ENCODE results near the gene LEFTY1. TPM values are rescaled to one million over a fixed set of nuclear protein-coding genes. Genes with fewer than 3 reads are reported as not detected.
"Not testable (repeated sequence)": the region's sequence is repeated elsewhere in the genome, so short reads cannot be mapped to it uniquely, and the experiment has no call there.

The LEFTY1 gene, protein sequence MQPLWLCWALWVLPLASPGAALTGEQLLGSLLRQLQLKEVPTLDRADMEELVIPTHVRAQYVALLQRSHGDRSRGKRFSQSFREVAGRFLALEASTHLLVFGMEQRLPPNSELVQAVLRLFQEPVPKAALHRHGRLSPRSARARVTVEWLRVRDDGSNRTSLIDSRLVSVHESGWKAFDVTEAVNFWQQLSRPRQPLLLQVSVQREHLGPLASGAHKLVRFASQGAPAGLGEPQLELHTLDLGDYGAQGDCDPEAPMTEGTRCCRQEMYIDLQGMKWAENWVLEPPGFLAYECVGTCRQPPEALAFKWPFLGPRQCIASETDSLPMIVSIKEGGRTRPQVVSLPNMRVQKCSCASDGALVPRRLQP
- not detected in 2 replicates for total RNA-seq

GRCh38 chr1:225888898-225889601 is at the start of gene LEFTY1:
Gene LEFTY1, minus strand, starts transcription at chr1:225889146. Its CDS starts 80 bp downstream, at chr1:225889066.
- no peak for DNase-seq (ENCODE audit: extremely low read depth, low read depth, low spot score)

- no peak for DNase-seq (ENCODE audit: extremely low read depth, low read depth, low spot score)
Observed at GRCh38 chr1:225937048-225937968, 48.4 kb upstream of the LEFTY1 start.

- no peak for DNase-seq (ENCODE audit: extremely low read depth, low read depth, low spot score)
Observed at GRCh38 chr1:225936523-225936922, 47.6 kb upstream of the LEFTY1 start.

- DNase-seq (ENCODE audit: extremely low read depth, low read depth, low spot score): not testable (repeated sequence)
Observed at GRCh38 chr1:225936086-225936485, 47.1 kb upstream of the LEFTY1 start.

DNA sequence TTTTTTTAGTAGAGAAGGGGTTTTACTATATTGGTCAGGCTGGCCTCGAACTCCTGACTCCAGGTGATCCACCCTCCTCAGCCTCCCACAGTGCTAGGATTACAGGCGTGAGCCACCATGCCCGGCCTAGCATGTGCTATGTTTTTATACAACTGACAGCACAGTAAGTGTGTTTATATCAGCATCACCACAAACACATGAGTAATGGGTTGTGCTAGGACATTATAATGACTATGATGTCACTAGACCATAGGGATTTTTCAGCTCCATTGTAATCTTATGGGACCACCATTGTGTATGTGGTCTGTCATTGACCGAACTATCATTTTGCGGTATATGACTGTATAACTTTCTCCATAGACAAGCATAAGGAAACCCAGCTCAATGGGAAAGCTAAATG is 45.8 kb upstream of the LEFTY1 start:
- no peak for DNase-seq (ENCODE audit: extremely low read depth, low read depth, low spot score)

GRCh38 chr1:225933072-225933471 is 44.1 kb upstream of the LEFTY1 start:
- no peak for DNase-seq (ENCODE audit: extremely low read depth, low read depth, low spot score)

DNA sequence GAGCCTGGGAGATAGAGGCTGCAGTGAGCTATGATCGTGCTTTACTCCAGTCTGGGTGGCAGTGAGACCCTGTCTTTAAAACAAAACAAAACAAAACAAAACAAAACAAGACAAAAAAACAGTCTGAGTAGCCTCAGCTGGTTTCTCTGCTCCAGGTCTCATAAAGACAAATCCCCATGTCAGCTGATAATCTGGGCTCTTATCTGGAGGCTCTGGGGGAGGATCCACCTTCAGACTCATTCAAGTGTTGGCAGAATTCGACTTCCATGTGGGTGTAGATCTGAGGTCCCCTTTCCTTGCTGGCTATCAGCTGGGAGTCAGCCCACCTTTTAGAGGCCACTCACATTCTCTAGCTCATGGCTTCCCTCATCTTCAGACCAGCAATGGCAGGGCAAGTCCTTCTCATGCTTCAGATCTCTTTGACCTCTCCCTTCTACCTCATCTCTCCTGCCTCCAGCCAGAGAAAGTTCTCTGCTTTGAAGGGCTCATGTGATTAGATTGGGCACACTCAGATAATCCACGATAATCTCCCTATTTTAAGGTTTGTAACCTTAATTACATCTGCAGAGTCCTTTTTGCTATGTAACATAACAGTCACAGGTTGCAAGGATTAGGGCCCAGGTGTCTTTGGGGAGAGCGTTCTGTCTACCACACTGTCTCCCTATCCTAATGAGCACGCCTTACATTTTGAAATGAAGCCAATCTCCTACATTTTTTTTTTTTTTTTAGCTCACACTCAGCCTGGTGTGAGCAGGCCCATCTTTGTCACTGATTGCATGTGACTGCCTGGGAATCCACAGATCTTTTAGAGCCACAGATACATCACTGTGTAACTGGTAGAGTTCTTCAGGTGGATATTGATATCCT is 42.6 kb upstream of the LEFTY1 start:
- DNase-seq (ENCODE audit: extremely low read depth, low read depth, low spot score): no peak

- DNase-seq (ENCODE audit: extremely low read depth, low read depth, low spot score): no peak
Observed at GRCh38 chr1:225930566-225930965, 41.6 kb upstream of the LEFTY1 start.

GRCh38 chr1:225929462-225929861 is 40.5 kb upstream of the LEFTY1 start:
- DNase-seq (ENCODE audit: extremely low read depth, low read depth, low spot score): not testable (repeated sequence)

GRCh38 chr1:225928186-225929175 is 39.5 kb upstream of the LEFTY1 start:
- no peak for DNase-seq (ENCODE audit: extremely low read depth, low read depth, low spot score)

GRCh38 chr1:225926551-225927113 is 37.7 kb upstream of the LEFTY1 start:
- no peak for DNase-seq (ENCODE audit: extremely low read depth, low read depth, low spot score)

DNA sequence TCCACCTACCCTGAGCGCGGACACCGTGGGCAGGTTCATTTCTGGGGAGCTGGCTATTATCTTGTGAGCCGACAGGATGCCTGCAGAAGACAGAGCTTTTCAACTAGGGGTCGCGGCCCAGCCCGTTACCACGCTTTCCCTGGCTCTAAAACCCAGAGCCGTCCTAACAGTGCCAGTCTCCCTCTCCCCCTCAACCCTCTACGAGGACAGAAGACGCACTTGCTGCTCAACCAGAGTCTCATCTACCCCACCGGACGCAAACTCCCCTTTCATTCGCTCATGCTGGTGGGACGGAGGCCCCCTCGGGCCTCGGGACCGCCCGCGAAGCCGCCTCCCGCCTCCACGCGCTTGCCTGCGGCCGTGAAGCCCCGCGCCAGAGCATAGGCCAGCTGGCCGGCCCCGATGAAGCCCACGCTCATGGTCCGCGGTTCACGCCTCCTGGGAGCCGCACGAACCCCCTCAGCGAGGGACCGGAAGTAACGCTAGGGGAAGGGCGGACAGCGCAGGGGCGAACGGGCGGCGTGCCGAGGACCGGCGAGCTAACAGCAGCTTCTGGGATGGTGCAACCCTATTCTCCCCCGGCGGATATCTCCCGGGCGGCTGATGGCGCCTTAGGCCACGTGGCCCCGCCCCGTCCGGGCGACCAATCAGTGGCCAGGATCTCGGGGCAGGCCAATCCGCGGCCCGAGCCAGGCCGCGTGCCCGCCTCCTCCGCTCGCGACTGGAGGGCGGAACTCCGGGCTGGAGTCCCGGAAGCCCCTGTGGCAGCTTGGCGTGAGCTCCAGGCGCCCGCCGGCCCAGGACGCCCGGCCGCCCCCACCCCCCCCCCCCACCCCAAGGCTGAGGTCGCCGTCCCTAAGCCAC is 35.0 kb upstream of the LEFTY1 start, which contains the start of gene PYCR2:
Gene PYCR2, minus strand, starts transcription at position 559 of the 864 bp plus-strand sequence. Its CDS starts 140 bp downstream, at position 419.
- peak; percentile 58 for DNase-seq (ENCODE audit: extremely low read depth, low read depth, low spot score)

DNA sequence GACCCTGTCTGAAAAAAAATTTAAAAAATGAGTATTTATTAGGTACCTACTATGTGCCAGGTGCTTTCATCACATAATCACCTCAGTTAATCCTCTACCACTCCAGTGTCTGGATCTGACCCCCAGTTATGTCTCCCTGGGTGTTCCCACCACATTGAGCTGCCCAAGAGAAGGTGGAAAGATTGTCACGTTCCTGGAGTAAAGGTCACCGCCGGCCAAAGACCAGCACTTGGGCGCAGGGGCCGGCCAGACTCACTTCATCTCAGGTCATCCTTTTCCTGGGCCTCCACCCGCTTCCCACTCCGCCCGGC is 34.4 kb upstream of the LEFTY1 start:
- no peak for DNase-seq (ENCODE audit: extremely low read depth, low read depth, low spot score)

DNA sequence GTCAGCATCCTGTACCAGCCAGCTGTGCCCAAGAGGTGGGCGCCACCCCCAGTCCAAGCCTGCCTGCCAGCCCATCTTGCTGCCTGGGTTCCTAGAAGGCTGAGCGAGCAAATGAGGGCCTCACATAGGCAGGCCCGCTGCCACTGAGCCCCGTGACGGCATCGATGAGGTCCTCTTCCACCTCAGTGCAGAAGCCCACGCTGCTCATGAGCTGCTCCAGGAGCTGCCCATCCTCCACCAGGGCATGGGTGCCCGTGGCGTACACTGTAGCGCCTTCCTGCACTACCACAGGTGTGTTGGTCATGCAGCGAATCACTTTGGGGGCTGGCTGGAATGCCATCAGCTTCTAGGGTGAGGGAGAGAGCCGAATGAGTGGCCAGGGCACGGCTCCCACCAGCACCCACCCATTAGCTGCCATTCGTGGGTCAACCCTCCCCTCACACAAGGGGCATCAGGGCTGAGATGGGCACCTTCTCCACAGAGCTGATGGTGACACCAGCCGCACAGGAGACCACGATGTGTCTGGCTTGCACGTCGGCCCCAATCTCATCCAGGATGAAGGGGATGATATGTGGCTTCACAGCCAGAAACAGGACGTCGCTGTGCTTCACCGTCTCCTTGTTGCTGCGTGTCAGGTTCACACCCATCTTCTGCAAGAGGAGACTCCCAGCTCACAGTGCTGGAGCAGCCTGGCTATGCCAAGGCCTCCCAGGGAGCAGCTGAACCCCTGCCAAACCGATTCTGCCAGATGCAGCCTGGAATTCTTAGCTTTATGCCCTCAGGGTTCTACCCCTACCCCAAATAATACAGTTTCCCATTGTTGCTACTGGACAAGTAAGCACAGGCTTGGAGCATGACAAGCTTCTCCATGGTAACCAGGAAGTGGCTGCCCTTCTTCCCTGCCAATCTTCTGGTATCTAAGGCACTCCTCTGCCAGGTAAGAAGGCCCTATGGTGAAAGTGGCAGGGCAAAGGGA is 33.1 kb upstream of the LEFTY1 start:
- DNase-seq (ENCODE audit: extremely low read depth, low read depth, low spot score): no peak

GRCh38 chr1:225919906-225920305 is 31.0 kb upstream of the LEFTY1 start:
- no peak for DNase-seq (ENCODE audit: extremely low read depth, low read depth, low spot score)

GRCh38 chr1:225918280-225918679 is 29.3 kb upstream of the LEFTY1 start:
- DNase-seq (ENCODE audit: extremely low read depth, low read depth, low spot score): no peak

GRCh38 chr1:225917536-225917935 is 28.6 kb upstream of the LEFTY1 start:
- no peak for DNase-seq (ENCODE audit: extremely low read depth, low read depth, low spot score)
